Uterus (tissue), 2 donors: Measurements from ENCODE around the gene CCS.

ENCODE experiments used
- CTCF ChIP-seq, 4 experiments: fragments of 200-600 bp in 2 of 4; fragments of 450-650 bp in 2 of 4; sonication (generic) in 2 of 4; IDR thresholded peaks; one replicate each; pipeline ENCODE4 v1.5.1; 2016 to 2019; ENCODE audit warnings: antibody characterized with exemption in 4 of 4, mild to moderate bottlenecking in 2 of 4, moderate library complexity in 1 of 4
- POLR2A ChIP-seq, 2 donors: fragments of 450-650 bp; IDR thresholded peaks; one replicate each; pipeline ENCODE4 v1.6.1; 2016; ENCODE audit warnings: antibody characterized with exemption in 2 of 2, mild to moderate bottlenecking in 1 of 2, moderate library complexity in 1 of 2

- TF ChIP-seq CTCF (IDR thresholded peaks at IDR 0.05) (no peak), POLR2A (IDR thresholded peaks at IDR 0.05) (no peak)
Measured at GRCh38 chr11:66641834-66642233, 48.8 kb downstream of the CCS start.
